ENCODE results near the gene AZIN2.

GRCh38 chr1:33098371-33098770, 17.4 kb downstream of the AZIN2 start:
- TF ChIP-seq SP1 (IDR thresholded peaks at IDR 0.05) = no peak
- no peak for TF ChIP-seq SP1 (CRISPR knock-in tag; IDR thresholded peaks at IDR 0.05)
- no peak for TF ChIP-seq HBP1 (CRISPR knock-in tag; IDR thresholded peaks at IDR 0.05; ENCODE audit: low read depth)
- no peak for TF ChIP-seq ZNF224 (CRISPR knock-in tag; IDR thresholded peaks at IDR 0.05)
- no peak for TF ChIP-seq RARG (CRISPR knock-in tag; IDR thresholded peaks at IDR 0.05; ENCODE audit: low read depth)
- no peak for TF ChIP-seq ZHX1 (CRISPR knock-in tag; IDR thresholded peaks at IDR 0.05; ENCODE audit: low read depth)
- no peak for TF ChIP-seq ZFX (CRISPR knock-in tag; IDR thresholded peaks at IDR 0.05; ENCODE audit: low read depth)

All from HepG2 (cell line).